Vagina (tissue), 2 donors: ENCODE measurements around the gene PPM1M.

ENCODE experiments used
- POLR2A ChIP-seq, 2 donors: fragments of 450-650 bp; IDR thresholded peaks; one replicate each; pipeline ENCODE4 v1.6.1; 2017; ENCODE audit warnings: antibody characterized with exemption in 2 of 2, mild to moderate bottlenecking in 2 of 2, moderate library complexity in 2 of 2
- POLR2AphosphoS5 ChIP-seq, 2 donors: sonication (generic); formaldehyde crosslinking; IDR thresholded peaks; one replicate each; pipeline ENCODE4 v1.9.0; 2017; ENCODE audit warnings: antibody characterized with exemption in 2 of 2, mild to moderate bottlenecking in 2 of 2, low read depth in 1 of 2; ENCODE audit not compliant: insufficient read depth in 1 of 2
- TF ChIP-seq, protein P1 (sequence below), 3 experiments: fragments of 450-650 bp in 2 of 3; fragments of 200-600 bp in 1 of 3; sonication (generic) in 1 of 3; IDR thresholded peaks; one replicate each; pipeline ENCODE4 v1.5.1; 2017 to 2019; ENCODE audit warnings: antibody characterized with exemption in 3 of 3, mild to moderate bottlenecking in 2 of 3, moderate library complexity in 2 of 3

DNA sequence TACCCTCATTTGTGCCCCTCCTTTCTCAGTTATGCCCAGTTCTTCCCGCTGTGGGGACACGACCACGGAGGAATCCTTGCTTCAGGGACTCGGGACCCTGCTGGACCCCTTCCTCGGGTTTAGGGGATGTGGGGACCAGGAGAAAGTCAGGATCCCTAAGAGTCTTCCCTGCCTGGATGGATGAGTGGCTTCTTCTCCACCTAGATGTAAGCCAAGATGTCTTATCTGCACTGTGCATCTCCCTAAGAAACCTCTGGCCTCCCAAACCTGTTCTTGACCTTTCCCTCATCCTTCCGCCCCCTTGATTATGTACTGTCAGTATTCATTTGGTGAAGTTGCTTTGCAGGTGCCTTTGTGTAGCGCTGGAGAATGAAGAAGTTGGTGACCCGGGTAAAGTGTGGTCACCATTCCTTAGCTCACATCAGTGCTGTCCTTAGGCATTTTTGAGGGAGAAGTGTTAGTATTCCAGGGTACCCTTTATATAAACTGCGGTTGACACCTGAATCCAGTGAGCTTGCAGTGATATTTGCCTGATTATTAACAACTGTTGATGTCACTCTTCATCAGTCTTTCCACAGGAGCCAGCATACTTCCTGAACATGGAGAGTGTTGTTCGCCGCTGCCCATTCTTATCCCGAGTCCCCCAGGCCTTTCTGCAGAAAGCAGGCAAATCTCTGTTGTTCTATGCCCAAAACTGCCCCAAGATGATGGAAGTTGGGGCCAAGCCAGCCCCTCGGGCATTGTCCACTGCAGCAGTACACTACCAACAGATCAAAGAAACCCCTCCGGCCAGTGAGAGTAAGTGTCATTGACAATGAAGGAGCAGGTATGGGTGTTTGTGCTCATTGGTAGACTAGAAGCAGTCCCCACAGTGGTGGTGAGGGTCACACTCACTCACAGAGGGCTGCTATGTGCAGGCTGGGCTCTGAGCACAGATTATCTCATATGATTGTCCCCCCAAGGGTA, 46.6 kb upstream of the PPM1M start:
- TF ChIP-seq, protein P1, sequence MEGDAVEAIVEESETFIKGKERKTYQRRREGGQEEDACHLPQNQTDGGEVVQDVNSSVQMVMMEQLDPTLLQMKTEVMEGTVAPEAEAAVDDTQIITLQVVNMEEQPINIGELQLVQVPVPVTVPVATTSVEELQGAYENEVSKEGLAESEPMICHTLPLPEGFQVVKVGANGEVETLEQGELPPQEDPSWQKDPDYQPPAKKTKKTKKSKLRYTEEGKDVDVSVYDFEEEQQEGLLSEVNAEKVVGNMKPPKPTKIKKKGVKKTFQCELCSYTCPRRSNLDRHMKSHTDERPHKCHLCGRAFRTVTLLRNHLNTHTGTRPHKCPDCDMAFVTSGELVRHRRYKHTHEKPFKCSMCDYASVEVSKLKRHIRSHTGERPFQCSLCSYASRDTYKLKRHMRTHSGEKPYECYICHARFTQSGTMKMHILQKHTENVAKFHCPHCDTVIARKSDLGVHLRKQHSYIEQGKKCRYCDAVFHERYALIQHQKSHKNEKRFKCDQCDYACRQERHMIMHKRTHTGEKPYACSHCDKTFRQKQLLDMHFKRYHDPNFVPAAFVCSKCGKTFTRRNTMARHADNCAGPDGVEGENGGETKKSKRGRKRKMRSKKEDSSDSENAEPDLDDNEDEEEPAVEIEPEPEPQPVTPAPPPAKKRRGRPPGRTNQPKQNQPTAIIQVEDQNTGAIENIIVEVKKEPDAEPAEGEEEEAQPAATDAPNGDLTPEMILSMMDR (IDR thresholded peaks at IDR 0.05), result no peak
- TF ChIP-seq POLR2A (IDR thresholded peaks at IDR 0.05) (no peak), POLR2AphosphoS5 (IDR thresholded peaks at IDR 0.05; ENCODE audit: insufficient read depth in 1 of 2, low read depth in 1 of 2) (no peak)
